Suprapubic skin (tissue), 3 donors: Measurements from ENCODE around the gene ADCYAP1R1.

Experiments
- POLR2A ChIP-seq, 2 donors: fragments of 450-650 bp; IDR thresholded peaks; one replicate each; pipeline ENCODE4 v1.6.1; 2017; ENCODE audit warnings: antibody characterized with exemption in 2 of 2, mild to moderate bottlenecking in 2 of 2, moderate library complexity in 2 of 2
- TF ChIP-seq, protein P1 (sequence below), 2 donors: fragments of 200-600 bp in 1 of 2; fragments of 450-650 bp in 1 of 2; sonication (generic) in 1 of 2; IDR thresholded peaks; one replicate each; pipeline ENCODE4 v1.5.1; 2016 to 2019; ENCODE audit warnings: antibody characterized with exemption in 2 of 2, mild to moderate bottlenecking in 1 of 2, moderate library complexity in 1 of 2

GRCh38 chr7:31107106-31108090 lies 55.3 kb downstream of the ADCYAP1R1 start:
- TF ChIP-seq, protein P1, sequence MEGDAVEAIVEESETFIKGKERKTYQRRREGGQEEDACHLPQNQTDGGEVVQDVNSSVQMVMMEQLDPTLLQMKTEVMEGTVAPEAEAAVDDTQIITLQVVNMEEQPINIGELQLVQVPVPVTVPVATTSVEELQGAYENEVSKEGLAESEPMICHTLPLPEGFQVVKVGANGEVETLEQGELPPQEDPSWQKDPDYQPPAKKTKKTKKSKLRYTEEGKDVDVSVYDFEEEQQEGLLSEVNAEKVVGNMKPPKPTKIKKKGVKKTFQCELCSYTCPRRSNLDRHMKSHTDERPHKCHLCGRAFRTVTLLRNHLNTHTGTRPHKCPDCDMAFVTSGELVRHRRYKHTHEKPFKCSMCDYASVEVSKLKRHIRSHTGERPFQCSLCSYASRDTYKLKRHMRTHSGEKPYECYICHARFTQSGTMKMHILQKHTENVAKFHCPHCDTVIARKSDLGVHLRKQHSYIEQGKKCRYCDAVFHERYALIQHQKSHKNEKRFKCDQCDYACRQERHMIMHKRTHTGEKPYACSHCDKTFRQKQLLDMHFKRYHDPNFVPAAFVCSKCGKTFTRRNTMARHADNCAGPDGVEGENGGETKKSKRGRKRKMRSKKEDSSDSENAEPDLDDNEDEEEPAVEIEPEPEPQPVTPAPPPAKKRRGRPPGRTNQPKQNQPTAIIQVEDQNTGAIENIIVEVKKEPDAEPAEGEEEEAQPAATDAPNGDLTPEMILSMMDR (IDR thresholded peaks at IDR 0.05): no peak
- TF ChIP-seq POLR2A (IDR thresholded peaks at IDR 0.05): no peak
